HCT116 (cell line): ENCODE measurements around the gene MS4A15. TPM values are rescaled to one million over a fixed set of nuclear protein-coding genes. Genes with fewer than 3 reads are reported as not detected.

Source experiments
- ATAC-seq: fragments of 200-7000 bp; cut with Tn5 transposase; 2 replicates; pipeline ENCODE4 v1.9.1; 2020; ENCODE audit warnings: mild to moderate bottlenecking, moderate library complexity
- Bru-seq: library from RNA; stranded (reverse); fragments of 400-500 nt; gene quantifications from one replicate; lab custom pipeline; 2021; lab: Mats Ljungman, UMichigan
- BruChase-seq, 2 experiments: library from RNA; stranded (reverse); fragments of 400-500 nt; gene quantifications; one replicate each; lab custom pipeline; 2021; lab: Mats Ljungman, UMichigan
- BruUV-seq: library from RNA; stranded (reverse); fragments of 400-500 nt; replicated peaks from 2 replicates; lab custom pipeline; 2021; lab: Mats Ljungman, UMichigan
- CTCF ChIA-PET: fragments of 300-600 bp; sonication (Branson Sonifier 250); formaldehyde crosslinking; loops from one replicate; lab custom pipeline; 2021; ENCODE audit warnings: antibody characterized with exemption; lab: Charles Lee
- POLR2A ChIA-PET: fragments of 300-600, 350-600 bp; sonication (Branson Sonifier 250); formaldehyde crosslinking; loops from one replicate; lab custom pipeline; 2021; ENCODE audit warnings: antibody characterized with exemption; lab: Charles Lee
- RAD21 ChIA-PET, 2 experiments: fragments of 300-600 bp; sonication (Branson Sonifier 250); formaldehyde crosslinking; loops; one replicate each; lab custom pipeline; 2023; ENCODE audit warnings: low total read pairs in 2 of 2; ENCODE audit not compliant: uncharacterized antibody in 2 of 2, unreplicated experiment in 2 of 2, low non-redundant PET in 1 of 2; lab: Charles Lee
- DNase-seq: peaks from one replicate; pipeline ENCODE4 v3.0.0-alpha.2; 2010; ENCODE audit warnings: low read depth, low spot score
- H2AFZ ChIP-seq: fragments of 200-600 bp; shearing (Covaris generic), sonication (generic); 2 replicates; pipeline ENCODE4 v1.6.1; 2017; ENCODE audit warnings: low read depth, mixed run types, mixed read lengths, antibody characterized with exemption, low read length; ENCODE audit not compliant: poor library complexity, severe bottlenecking
- H3K27ac ChIP-seq: 2 replicates; pipeline ENCODE4 v1.5.1; 2012; ENCODE audit warnings: low read depth, low read length
- H3K27me3 ChIP-seq: fragments of 200-600 bp; sonication (generic); 2 replicates; pipeline ENCODE4 v1.6.1; 2016; ENCODE audit warnings: mixed run types, low read length, mixed read lengths; ENCODE audit not compliant: insufficient read depth
- H3K36me3 ChIP-seq, 2 experiments: fragments of 200-500 bp in 1 of 2; fragments of 200-600 bp in 1 of 2; sonication (Bioruptor generic) in 1 of 2; sonication (generic) in 1 of 2; 2 replicates each; pipeline versions ENCODE4 v1.5.1 to v1.6.1; 2014 to 2016; ENCODE audit warnings: low read length in 2 of 2, inconsistent platforms in 1 of 2, mixed read lengths in 1 of 2, mixed run types in 1 of 2; ENCODE audit not compliant: insufficient read depth in 2 of 2, control insufficient read depth in 1 of 2
- H3K4me1 ChIP-seq, 2 experiments: fragments of 200-600 bp in 1 of 2; sonication (generic) in 1 of 2; 2 replicates each; pipeline versions ENCODE4 v1.5.1 to v1.6.1; 2012 to 2017; ENCODE audit warnings: low read length in 2 of 2, inconsistent platforms in 1 of 2, mild to moderate bottlenecking in 1 of 2, mixed read lengths in 1 of 2, mixed run types in 1 of 2, moderate library complexity in 1 of 2; ENCODE audit not compliant: insufficient read depth in 2 of 2, control insufficient read depth in 1 of 2
- H3K4me2 ChIP-seq: fragments of 200-600 bp; sonication (generic); 2 replicates; pipeline ENCODE4 v1.6.1; 2017; ENCODE audit warnings: mixed run types, low read length, mixed read lengths
- H3K4me3 ChIP-seq, 2 experiments: fragments of 200-600 bp in 1 of 2; sonication (generic) in 1 of 2; replicated peaks in 1 of 2; 2 replicates each; pipeline ENCODE4 v1.5.1; 2011 to 2016; ENCODE audit warnings: low read length in 2 of 2, control low read depth in 1 of 2, low read depth in 1 of 2, mild to moderate bottlenecking in 1 of 2, mixed read lengths in 1 of 2, mixed run types in 1 of 2
- H3K79me2 ChIP-seq: fragments of 200-600 bp; sonication (generic); 2 replicates; pipeline ENCODE4 v1.6.1; 2017; ENCODE audit warnings: mild to moderate bottlenecking, mixed run types, low read length, moderate library complexity, mixed read lengths; ENCODE audit not compliant: insufficient read depth
- H3K9ac ChIP-seq: fragments of 200-600 bp; sonication (generic); 2 replicates; pipeline ENCODE4 v1.6.1; 2016; ENCODE audit warnings: low read length, mixed read lengths
- H3K9me2 ChIP-seq: fragments of 200-600 bp; sonication (generic), shearing (Covaris generic); 2 replicates; pipeline ENCODE4 v1.6.1; 2017; ENCODE audit warnings: mixed run types, mild to moderate bottlenecking, moderate library complexity; ENCODE audit not compliant: insufficient read depth
- H3K9me3 ChIP-seq, 2 experiments: fragments of 200-500 bp in 1 of 2; fragments of 200-600 bp in 1 of 2; sonication (Bioruptor generic) in 1 of 2; sonication (generic) in 1 of 2; 2 replicates each; pipeline ENCODE4 v1.6.1; 2014 to 2017; ENCODE audit warnings: low read length in 2 of 2, mixed read lengths in 2 of 2, inconsistent platforms in 1 of 2, low read depth in 1 of 2, mild to moderate bottlenecking in 1 of 2, mixed run types in 1 of 2, moderate library complexity in 1 of 2; ENCODE audit not compliant: control insufficient read depth in 1 of 2, insufficient read depth in 1 of 2
- H4K20me1 ChIP-seq: fragments of 200-600 bp; sonication (generic), shearing (Covaris generic); 2 replicates; pipeline ENCODE4 v1.6.1; 2017; ENCODE audit warnings: mixed run types, mild to moderate bottlenecking, moderate library complexity; ENCODE audit not compliant: insufficient read depth
- CBX3 ChIP-seq: IDR thresholded peaks from 2 replicates; pipeline ENCODE4 v1.6.1; 2012; ENCODE audit warnings: low read depth
- CEBPB ChIP-seq: IDR thresholded peaks from 2 replicates; pipeline ENCODE4 v1.6.1; 2012; ENCODE audit warnings: low read depth
- CTCF ChIP-seq, 3 experiments: fragments of 200-600 bp in 1 of 3; sonication (generic) in 1 of 3; IDR thresholded peaks in 2 of 3; conservative IDR thresholded peaks in 1 of 3; 2 replicates each; pipeline ENCODE4 v1.5.1; 2012 to 2017; ENCODE audit warnings: low read depth in 2 of 3, low read length in 2 of 3, antibody characterized with exemption in 1 of 3, borderline replicate concordance in 1 of 3, control low read depth in 1 of 3, mild to moderate bottlenecking in 1 of 3, mixed read lengths in 1 of 3, mixed run types in 1 of 3, moderate library complexity in 1 of 3; ENCODE audit not compliant: insufficient read depth in 1 of 3
- ELF1 ChIP-seq: IDR thresholded peaks from 2 replicates; pipeline ENCODE4 v1.6.1; 2012; ENCODE audit warnings: low read depth, borderline replicate concordance
- EZH2phosphoT487 ChIP-seq: fragments of 200-600 bp; IDR thresholded peaks from 2 replicates; pipeline ENCODE4 v1.6.1; 2018; ENCODE audit warnings: antibody characterized with exemption, borderline replicate concordance
- RAD21 ChIP-seq: IDR thresholded peaks from 2 replicates; pipeline ENCODE4 v1.6.1; 2012; ENCODE audit warnings: low read depth, mild to moderate bottlenecking
- SIN3A ChIP-seq: IDR thresholded peaks from 2 replicates; pipeline ENCODE4 v1.6.1; 2012; ENCODE audit warnings: low read depth
- SRF ChIP-seq: IDR thresholded peaks from 2 replicates; pipeline ENCODE4 v1.6.1; 2012; ENCODE audit warnings: low read depth
- ZBTB33 ChIP-seq: IDR thresholded peaks from 2 replicates; pipeline ENCODE4 v1.6.1; 2011; ENCODE audit warnings: mild to moderate bottlenecking, low read length, moderate library complexity; ENCODE audit not compliant: insufficient replicate concordance; ENCODE audit errors: extremely low read depth
- ZNF274 ChIP-seq: fragments of 200-500 bp; sonication (Bioruptor generic); IDR thresholded peaks from 2 replicates; pipeline ENCODE4 v1.6.1; 2014; ENCODE audit warnings: mild to moderate bottlenecking, low read depth, low read length, inconsistent platforms
- intact Hi-C: fragments of 100-400 bp; cut with micrococcal nuclease; formaldehyde crosslinking; loops from 2 replicates; pipeline ENCODE4 v1.10.0; 2022
- long read RNA-seq: library from polyadenylated mRNA; unstranded; transcript quantifications from one replicate; pipeline ENCODE4 v2.0.0, GENCODE V29; 2021; ENCODE audit not compliant: unreplicated experiment
- polyA plus RNA-seq: library from polyadenylated mRNA; unstranded; fragments of >200 nt; gene quantifications from 2 replicates; pipeline ENCODE4 v1.2.1, GENCODE V29; 2012; ENCODE audit warnings: missing spikeins
- total RNA-seq: library from RNA; stranded (reverse); gene quantifications from one replicate; pipeline ENCODE4 v1.2.1, GENCODE V29; 2021; ENCODE audit not compliant: unreplicated experiment

The MS4A15 gene
- total RNA-seq (1.5 TPM), Bru-seq, nascent RNA (percentile 21 among the genes with signal in this experiment), BruChase-seq, experiment 1, labeled RNA remaining after a 6-hour chase (percentile 24 among the genes with signal in this experiment), BruChase-seq, experiment 2, labeled RNA remaining after a 2-hour chase (percentile 16 among the genes with signal in this experiment)
- 1.8 and 2.1 TPM in 2 replicates for polyA plus RNA-seq
- long read RNA-seq, partial matches to known transcripts: 1 of 1 reads
- long read RNA-seq, other reads (novel, unspliced or antisense): 0 of 1 reads

GRCh38 chr11:60756307-60757032 is at the start of gene MS4A15:
MS4A15 (plus strand) TSS chr11:60756867; CDS start chr11:60763734, 6,867 bp downstream.
- Histone ChIP-seq H3K9me3 (no peaks in the 10 kb centered on the region), H3K27me3 (peaks cover 16% of the 10 kb centered on the region; the same call in 1 of the 2 replicates), H4K20me1 (no peaks in the 10 kb centered on the region), H3K79me2 (no peaks in the 10 kb centered on the region), H3K36me3 (no peaks in the 10 kb centered on the region), H3K9me2 (no peaks in the 10 kb centered on the region), H3K9ac (no peak within 1 kb of the TSS), H3K4me3 (no peak within 1 kb of the TSS), H3K4me2 (no peak within 1 kb of the TSS), H3K4me1 (no peaks in the 10 kb centered on the region), H3K27ac (no peak within 1 kb of the TSS), H2AFZ (no peak within 1 kb of the TSS)
- RAD21 ChIA-PET: no interaction called here
- ATAC-seq (peak; percentile 94), DNase-seq (peak; percentile 29)
- TF ChIP-seq SIN3A: no peak
- TF ChIP-seq CTCF (IDR thresholded peaks at IDR 0.05 in 2 of 3, conservative IDR thresholded peaks at IDR 0.05 in 1 of 3; ENCODE audit: borderline replicate concordance in 1 of 3, insufficient read depth in 1 of 3, low read depth in 2 of 3, low read length in 2 of 3): peak; percentile 46 to 63 (median 50); a peak in 5 of 6 replicates
- TF ChIP-seq ZNF274: no peak
- TF ChIP-seq CEBPB: no peak
- TF ChIP-seq RAD21: peak; percentile 38
- TF ChIP-seq EZH2phosphoT487: no peak
- no peak for TF ChIP-seq ZBTB33
- no peak for TF ChIP-seq SRF
- TF ChIP-seq CBX3: no peak
- TF ChIP-seq ELF1: no peak
- intact Hi-C loops: loop anchor here (1.0 to 5.0 kb wide), 2 partner anchors 55 to 489 kb away; no protein-coding TSS in a partner anchor
- POLR2A ChIA-PET: no interaction called here
- CTCF ChIA-PET: interaction anchor here (0.8 to 1.7 kb wide), 8 partner anchors 9 to 491 kb away, joined by 3 to 11 read pairs (median 4); no protein-coding TSS in a partner anchor
- BruUV-seq: no TSS peak
